ENCODE measurements around the gene UCP2.

DNA sequence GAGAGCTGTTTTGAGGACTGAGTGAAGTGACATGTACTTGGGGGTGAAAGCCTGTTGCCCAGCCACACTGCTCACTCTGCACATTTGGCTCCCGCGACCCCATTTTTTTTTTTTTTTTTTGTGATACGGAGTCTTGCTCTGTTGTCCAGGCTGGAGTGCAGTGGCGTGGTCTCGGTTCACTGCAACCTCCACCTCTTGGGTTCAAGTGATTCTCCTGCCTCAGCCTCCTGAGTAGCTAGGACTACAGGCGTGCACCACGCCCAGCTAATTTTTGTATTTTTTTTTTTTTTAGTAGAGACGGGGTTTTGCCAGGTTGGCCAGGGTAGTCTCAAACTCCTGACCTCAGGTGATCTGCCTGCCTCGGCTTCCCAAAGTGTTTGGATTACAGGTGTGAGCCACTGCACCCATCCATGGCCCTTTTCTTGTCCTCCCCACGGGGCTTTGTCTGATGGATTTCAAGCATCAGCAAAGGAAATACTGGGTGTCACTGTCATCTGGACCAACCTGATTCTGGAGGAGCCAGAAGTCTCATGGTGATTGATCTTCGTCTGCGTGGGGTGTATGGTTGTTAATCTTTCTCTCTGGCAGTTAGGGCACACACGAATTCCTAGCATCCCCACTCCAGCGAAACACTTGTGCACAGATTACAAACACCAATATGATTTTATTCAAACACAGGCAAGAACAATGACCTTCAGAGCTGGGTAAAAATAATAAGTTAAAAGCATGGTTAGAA is 29.6 kb upstream of the UCP2 start:
- no peak for TF ChIP-seq EP300 (IDR thresholded peaks at IDR 0.05; ENCODE audit: low read depth)
- no peak for TF ChIP-seq POLR2A (IDR thresholded peaks at IDR 0.05)
- no peak for TF ChIP-seq CTCF (IDR thresholded peaks at IDR 0.05)

Data from transverse colon (tissue), 3 donors.